HG02763 (cell line): ENCODE data around the gene SLC16A5.
"Not testable (repeated sequence)": the region's sequence is repeated elsewhere in the genome, so short reads cannot be mapped to it uniquely, and the experiment has no call there.

Source experiments
- ATAC-seq: cut with Tn5 transposase; IDR thresholded peaks from one replicate; pipeline ENCODE4 v1.9.1; 2021; ENCODE audit warnings: mild to moderate bottlenecking, moderate library complexity; ENCODE audit not compliant: unreplicated experiment

Gene SLC16A5, protein sequence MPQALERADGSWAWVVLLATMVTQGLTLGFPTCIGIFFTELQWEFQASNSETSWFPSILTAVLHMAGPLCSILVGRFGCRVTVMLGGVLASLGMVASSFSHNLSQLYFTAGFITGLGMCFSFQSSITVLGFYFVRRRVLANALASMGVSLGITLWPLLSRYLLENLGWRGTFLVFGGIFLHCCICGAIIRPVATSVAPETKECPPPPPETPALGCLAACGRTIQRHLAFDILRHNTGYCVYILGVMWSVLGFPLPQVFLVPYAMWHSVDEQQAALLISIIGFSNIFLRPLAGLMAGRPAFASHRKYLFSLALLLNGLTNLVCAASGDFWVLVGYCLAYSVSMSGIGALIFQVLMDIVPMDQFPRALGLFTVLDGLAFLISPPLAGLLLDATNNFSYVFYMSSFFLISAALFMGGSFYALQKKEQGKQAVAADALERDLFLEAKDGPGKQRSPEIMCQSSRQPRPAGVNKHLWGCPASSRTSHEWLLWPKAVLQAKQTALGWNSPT

DNA sequence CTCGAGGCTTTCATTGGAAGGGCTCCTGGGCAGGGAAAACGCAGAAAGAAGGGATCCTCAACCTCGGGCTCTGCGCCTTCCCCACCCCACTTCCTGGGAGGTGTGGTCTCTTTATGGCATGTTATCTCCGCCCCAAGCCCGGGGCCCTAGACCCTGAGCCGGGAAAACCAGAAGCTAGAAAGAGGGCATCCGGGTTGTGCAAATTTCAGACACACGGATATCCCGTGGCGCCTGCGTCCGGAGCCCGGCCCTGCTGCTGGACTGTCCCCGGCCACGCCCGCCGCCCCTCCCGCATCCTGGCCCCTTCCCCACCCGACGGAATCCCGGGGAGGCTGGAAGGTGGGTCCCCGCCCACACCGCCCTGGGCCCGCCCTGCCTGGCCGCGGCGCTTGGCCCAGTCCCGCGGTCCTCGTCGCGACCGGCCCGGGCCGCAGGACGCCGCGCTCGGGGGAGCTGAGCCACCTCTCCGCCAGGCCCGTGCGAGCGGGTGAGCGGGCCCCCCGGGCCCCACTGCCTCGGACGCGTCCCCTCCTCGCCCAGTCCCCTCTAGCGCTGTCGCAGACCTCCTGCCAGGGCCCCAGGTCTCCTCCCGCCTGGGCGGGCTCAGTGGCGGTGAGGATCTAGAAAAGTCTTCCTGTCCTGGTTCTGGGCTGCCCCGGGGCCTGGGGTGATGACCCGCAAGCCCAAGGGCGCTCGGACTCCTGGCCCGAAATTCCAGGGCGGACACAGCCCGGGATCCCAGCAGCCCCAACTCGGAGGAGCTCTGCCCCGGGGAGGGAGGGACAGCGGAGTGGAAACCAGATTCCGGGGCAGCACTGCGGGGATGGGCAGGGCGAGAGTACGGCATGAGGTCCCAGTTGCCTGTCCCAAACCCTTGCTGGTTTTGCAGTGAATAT, at the start of gene SLC16A5:
TSS of gene SLC16A5 (plus strand) at position 397 of the 896 bp plus-strand sequence. CDS start 5,683 bp downstream, outside the sequence.
- peak; percentile 55 for ATAC-seq

GRCh38 chr17:75039238-75039637, 48.5 kb upstream of the SLC16A5 start:
- no peak for ATAC-seq

- ATAC-seq = no peak
These were observed 46.0 kb upstream of the SLC16A5 start for GRCh38 chr17:75041656-75042280.

- not testable (repeated sequence) for ATAC-seq
These were observed 44.0 kb upstream of the SLC16A5 start for GRCh38 chr17:75043789-75044188.

DNA sequence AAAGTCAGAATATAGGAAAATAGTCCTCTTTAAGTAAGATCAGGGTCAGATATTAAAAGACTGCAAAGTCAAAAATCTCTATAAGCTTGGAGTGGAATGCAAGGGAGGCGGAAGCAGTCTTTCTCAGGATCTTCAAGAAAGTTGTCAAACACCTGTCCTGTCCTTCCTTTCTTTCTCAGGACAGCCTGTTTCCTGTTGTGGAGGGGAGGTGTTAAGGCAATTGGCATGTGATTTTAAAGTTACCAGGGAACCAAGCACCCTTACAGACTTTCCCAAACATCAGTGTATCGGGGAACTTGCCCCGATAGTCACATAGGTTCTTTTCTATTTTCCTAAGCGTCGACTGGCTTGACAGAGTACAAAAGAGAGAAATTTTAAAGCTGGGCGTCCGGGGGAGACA, 43.0 kb upstream of the SLC16A5 start:
- ATAC-seq = no peak

DNA sequence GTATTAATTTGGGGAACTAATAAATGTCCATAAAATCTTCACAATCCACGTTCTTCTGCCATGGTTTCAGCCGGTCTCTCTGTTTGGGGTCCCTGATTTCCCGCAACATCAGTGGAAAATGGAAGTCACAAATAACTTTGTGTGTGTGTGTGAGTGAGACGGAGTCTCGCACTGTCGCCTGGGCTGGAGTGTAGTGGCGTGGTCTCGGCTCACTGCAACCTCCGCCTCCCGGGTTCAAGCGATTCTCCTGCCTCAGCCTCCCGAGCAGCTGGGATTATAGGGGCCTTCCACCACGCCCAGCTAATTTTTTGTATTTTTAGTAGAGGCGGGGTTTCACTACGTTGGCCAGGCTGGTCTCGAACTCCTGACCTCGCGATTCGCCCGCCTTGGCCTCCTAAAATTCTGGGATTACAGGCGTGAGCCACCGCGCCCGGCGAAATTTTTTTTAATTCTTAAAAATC, 41.8 kb upstream of the SLC16A5 start:
- not testable (repeated sequence) for ATAC-seq

- ATAC-seq = peak; percentile 93
These were observed 41.1 kb upstream of the SLC16A5 start, which contains the start of the genes ATP5PD and KCTD2 for GRCh38 chr17:75046407-75047289. ATP5PD (minus strand) TSS chr17:75046969; CDS start chr17:75042650, 4,319 bp downstream. KCTD2 (plus strand) TSS chr17:75047225; CDS start chr17:75047251, 26 bp downstream.

GRCh38 chr17:75047398-75048098, 40.2 kb upstream of the SLC16A5 start:
- ATAC-seq = peak; percentile 13

GRCh38 chr17:75048249-75048878, 39.4 kb upstream of the SLC16A5 start:
- ATAC-seq = no peak

DNA sequence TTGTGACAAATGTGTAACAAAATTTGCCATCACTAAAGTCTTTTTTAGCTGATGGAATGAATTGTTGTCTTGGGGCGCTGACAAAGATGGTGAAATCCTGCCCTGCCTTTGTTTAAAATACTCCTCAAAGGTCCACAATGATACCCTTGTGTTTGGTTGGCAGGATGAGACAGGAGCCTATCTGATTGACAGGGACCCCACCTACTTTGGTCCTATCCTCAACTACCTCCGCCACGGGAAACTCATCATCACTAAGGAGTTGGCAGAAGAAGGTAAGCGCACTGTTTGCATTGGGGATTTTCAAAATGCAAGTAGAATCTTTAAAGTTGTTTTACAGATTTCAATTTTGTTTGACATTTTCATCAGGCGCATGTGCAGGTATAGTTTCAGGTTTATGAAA, 38.7 kb upstream of the SLC16A5 start:
- ATAC-seq = no peak

DNA sequence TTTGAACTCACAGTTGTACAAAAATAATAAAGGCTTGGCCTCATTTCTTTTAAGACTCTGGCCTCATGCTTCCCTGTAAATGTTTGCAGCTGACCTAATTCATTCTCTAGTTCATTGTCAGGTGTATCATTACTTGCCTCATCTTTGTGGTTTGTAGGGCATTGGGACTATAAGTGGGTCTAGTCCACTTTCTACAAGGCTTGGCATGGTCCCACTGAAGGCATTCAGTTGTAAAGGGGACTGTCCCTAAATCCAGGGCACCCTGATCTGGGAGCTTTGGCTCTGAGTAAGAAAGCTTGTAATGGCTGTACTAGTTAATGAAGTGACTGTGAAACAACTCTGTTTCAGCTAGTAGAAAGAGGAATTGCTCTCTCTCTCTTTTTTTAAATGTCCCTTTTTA, 38.0 kb upstream of the SLC16A5 start:
- no peak for ATAC-seq

- no peak for ATAC-seq
These were observed 35.8 kb upstream of the SLC16A5 start for GRCh38 chr17:75051941-75052340.

GRCh38 chr17:75059369-75060345, 28.1 kb upstream of the SLC16A5 start:
- no peak for ATAC-seq

- ATAC-seq = no peak
These were observed 27.2 kb upstream of the SLC16A5 start for GRCh38 chr17:75060434-75061054.

DNA sequence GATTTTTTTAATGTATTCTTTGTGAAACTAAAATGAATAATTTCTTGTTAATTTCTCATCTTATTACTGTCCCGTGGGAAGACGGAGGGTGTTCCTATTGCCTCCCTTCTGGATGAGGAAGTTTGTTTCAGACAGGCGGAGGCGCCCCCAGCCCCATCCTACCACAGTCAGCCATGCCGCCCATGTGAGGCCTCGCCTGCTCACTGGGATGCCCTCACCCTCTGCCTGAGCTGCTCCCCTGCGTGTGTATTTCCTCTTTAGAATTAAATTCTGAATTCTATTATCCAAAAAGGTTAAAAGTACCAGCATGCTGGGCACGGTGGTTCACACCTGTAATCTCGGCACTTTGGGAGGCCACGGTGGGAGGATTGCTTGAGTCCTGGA, 26.7 kb upstream of the SLC16A5 start:
- no peak for ATAC-seq

DNA sequence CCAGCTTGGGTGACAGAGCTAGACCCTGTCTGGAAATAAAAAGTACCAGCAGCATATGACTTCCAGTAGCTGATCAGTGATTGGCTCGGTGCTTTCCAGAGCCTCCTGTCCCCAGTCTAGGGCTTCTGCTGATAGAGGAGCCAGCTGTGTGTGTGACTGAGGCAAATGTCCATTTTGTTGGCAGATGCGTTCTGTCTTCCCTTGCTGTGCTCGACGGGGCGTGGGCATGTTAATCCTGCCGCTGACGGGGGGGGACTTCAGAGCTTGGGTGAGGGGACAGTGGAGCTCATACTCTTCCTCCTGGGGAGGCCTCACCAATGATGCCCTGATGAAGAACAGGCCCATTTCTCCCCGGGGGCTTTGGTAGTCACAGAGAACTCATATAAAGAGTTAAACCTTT, 26.1 kb upstream of the SLC16A5 start:
- ATAC-seq = no peak

DNA sequence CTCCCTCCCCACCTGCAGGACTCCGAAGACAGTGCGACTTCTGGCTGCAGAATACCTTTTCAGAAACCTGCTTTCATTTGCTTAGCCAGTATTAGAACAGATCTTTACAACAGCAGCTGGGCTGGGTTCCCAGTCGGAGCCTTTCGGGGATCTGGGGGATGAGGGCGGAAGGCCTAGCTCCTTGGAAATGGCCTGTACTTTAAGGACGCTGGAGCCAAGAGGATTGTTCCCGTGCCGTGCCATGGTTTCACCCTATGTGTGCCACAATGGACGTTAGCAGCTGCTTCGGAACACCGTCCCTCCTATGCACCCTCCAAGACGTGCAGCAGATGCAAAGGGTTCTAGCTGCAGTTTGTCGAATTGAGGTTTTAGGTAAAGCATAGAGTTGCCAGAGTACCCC, 24.6 kb upstream of the SLC16A5 start:
- ATAC-seq = no peak
